GM12878 (cell line): ENCODE measurements around the gene GPER1. TPM values are rescaled to one million over a fixed set of nuclear protein-coding genes. Genes with fewer than 3 reads are reported as not detected.

Source experiments
- ATAC-seq: fragments of 200-7000 bp; cut with Tn5 transposase; 3 replicates; pipeline ENCODE4 v1.9.1; 2020; ENCODE audit warnings: mild to moderate bottlenecking, moderate library complexity
- BruUV-seq: library from RNA; stranded (reverse); fragments of 400-500 nt; replicated peaks from 2 replicates; lab custom pipeline; 2021; lab: Mats Ljungman, UMichigan
- CTCF ChIA-PET: fragments of 300-600 bp; sonication (Branson Sonifier 250); formaldehyde crosslinking; extraction: SDS; loops from one replicate; lab custom pipeline; 2021; ENCODE audit warnings: inconsistent platforms; lab: Yijun Ruan, JAX
- POLR2A ChIA-PET: fragments of 350-600 bp; formaldehyde crosslinking; extraction: SDS; loops from one replicate; lab custom pipeline; 2021; ENCODE audit warnings: inconsistent platforms; lab: Charles Lee
- RAD21 ChIA-PET: fragments of 300-600 bp; sonication (Branson Sonifier 250); formaldehyde crosslinking; loops from one replicate; lab custom pipeline; 2023; ENCODE audit warnings: antibody characterized with exemption; ENCODE audit not compliant: unreplicated experiment; lab: Charles Lee
- SMC1A ChIA-PET: fragments of 300-600 bp; sonication (Branson Sonifier 250); formaldehyde crosslinking; loops from one replicate; lab custom pipeline; 2023; ENCODE audit not compliant: unreplicated experiment, uncharacterized antibody; lab: Charles Lee
- DNase-seq: peaks from one replicate; pipeline ENCODE4 v3.0.0-alpha.2; 2011; ENCODE audit warnings: low read depth, low spot score
- FAIRE-seq: peaks from 3 replicates; lab custom pipeline; 2011; peaks lifted over from hg19 to GRCh38; lab: Jason Lieb, UNC
- H2AFZ ChIP-seq: 2 replicates; pipeline ENCODE4 v1.6.0; 2011; ENCODE audit warnings: low read depth, low read length, control low read depth; ENCODE audit not compliant: control insufficient read depth
- H3K27ac ChIP-seq: 2 replicates; pipeline ENCODE4 v1.5.1; 2011; ENCODE audit warnings: control low read depth; ENCODE audit not compliant: control insufficient read depth, insufficient read depth
- H3K27me3 ChIP-seq, 2 experiments: replicated peaks in 1 of 2; 2 replicates each; pipeline versions ENCODE4 v1.6.0 to v1.6.1; 2011; ENCODE audit warnings: low read length in 1 of 2; ENCODE audit not compliant: control insufficient read depth in 2 of 2, insufficient read depth in 2 of 2
- H3K36me3 ChIP-seq, 2 experiments: 2 replicates each; pipeline ENCODE4 v1.5.1; 2011; ENCODE audit warnings: low read length in 1 of 2; ENCODE audit not compliant: control insufficient read depth in 2 of 2, insufficient read depth in 2 of 2
- H3K4me1 ChIP-seq: 2 replicates; pipeline ENCODE4 v1.6.1; 2011; ENCODE audit warnings: mild to moderate bottlenecking, low read length, moderate library complexity, mixed read lengths; ENCODE audit not compliant: control insufficient read depth, insufficient read depth
- H3K4me2 ChIP-seq: 2 replicates; pipeline ENCODE4 v1.6.0; 2011; ENCODE audit warnings: control low read depth; ENCODE audit not compliant: control insufficient read depth, insufficient read depth
- H3K4me3 ChIP-seq: fragments of 200-600 bp; sonication (generic); 2 replicates; pipeline ENCODE4 v1.5.1; 2016
- H3K79me2 ChIP-seq: 2 replicates; pipeline ENCODE4 v1.6.0; 2011; ENCODE audit warnings: low read length; ENCODE audit not compliant: control insufficient read depth, insufficient read depth
- H3K9ac ChIP-seq: 2 replicates; pipeline ENCODE4 v1.8.0; 2011; ENCODE audit warnings: low read length, control low read depth, mixed read lengths; ENCODE audit not compliant: control insufficient read depth, insufficient read depth
- H3K9me3 ChIP-seq: replicated peaks from 3 replicates; pipeline ENCODE4 v1.5.1; 2011; ENCODE audit warnings: mild to moderate bottlenecking, low read length; ENCODE audit not compliant: control insufficient read depth, insufficient read depth
- H4K20me1 ChIP-seq: 2 replicates; pipeline ENCODE4 v1.6.0; 2011; ENCODE audit not compliant: control insufficient read depth, insufficient read depth
- ATF7 ChIP-seq: fragments of 450-650 bp; IDR thresholded peaks from 2 replicates; pipeline ENCODE4 v1.6.1; 2016; ENCODE audit warnings: low read depth, mild to moderate bottlenecking
- HDAC6 ChIP-seq: fragments of 200-600 bp; sonication (generic); IDR thresholded peaks from one replicate; pipeline ENCODE4 v1.8.0; 2017; ENCODE audit warnings: antibody characterized with exemption; ENCODE audit not compliant: unreplicated experiment
- SMC3 ChIP-seq: IDR thresholded peaks from 2 replicates; pipeline ENCODE4 v1.6.1; 2011; ENCODE audit warnings: low read length, improper control_type of control experiment, borderline replicate concordance
- SP1 ChIP-seq: IDR thresholded peaks from one replicate; pipeline ENCODE4 v1.6.1; 2011; ENCODE audit warnings: low read depth, low read length
- SRF ChIP-seq, 2 experiments: IDR thresholded peaks; 2 replicates each; pipeline ENCODE4 v1.6.1; 2011; ENCODE audit warnings: low read depth in 2 of 2, low read length in 2 of 2, mild to moderate bottlenecking in 1 of 2, moderate library complexity in 1 of 2
- TAF1 ChIP-seq: IDR thresholded peaks from 2 replicates; pipeline ENCODE4 v1.6.1; 2011; ENCODE audit warnings: mild to moderate bottlenecking, low read depth, low read length, borderline replicate concordance
- YY1 ChIP-seq: IDR thresholded peaks from 2 replicates; pipeline ENCODE4 v1.6.1; 2011; ENCODE audit warnings: low read depth, mild to moderate bottlenecking, low read length
- ZNF24 ChIP-seq: fragments of 450-650 bp; IDR thresholded peaks from 2 replicates; pipeline ENCODE4 v1.6.1; 2017; ENCODE audit warnings: antibody characterized with exemption, mild to moderate bottlenecking
- WGBS: methylation state at CpG from one replicate; pipeline ENCODE4 v1.1.6; 2016; ENCODE audit warnings: low lambda C conversion rate; ENCODE audit not compliant: insufficient replicate concordance, insufficient coverage; ENCODE audit errors: missing lambda C conversion rate; 5-methylcytosine and 5-hydroxymethylcytosine counted together
- in situ Hi-C: fragments of 300-500 bp; cut with MboI; formaldehyde crosslinking; loops from 9 replicates; pipeline ENCODE4 v1.14.3; 2018; ENCODE audit warnings: mixed read lengths
- intact Hi-C: fragments of 100-400 bp; cut with micrococcal nuclease; formaldehyde crosslinking; loops from one replicate; pipeline ENCODE4 v1.14.2; 2022; ENCODE audit not compliant: unreplicated experiment
- polyA plus RNA-seq, 11 experiments: library from polyadenylated mRNA; depleted of rRNA in 4 of 11; unstranded in 6 of 11; stranded (reverse) in 5 of 11; fragments of >200 nt; fragmentation: Nextera tagmentation in 4 of 11; fragmentation: Illumina TruSeq in 1 of 11; extraction: Ambion mirVana in 4 of 11; extraction: Trizol in 1 of 11; gene quantifications; 1 replicate in 1 of 11; 2 replicates in 10 of 11; pipeline versions ENCODE4 v1.2.1 to v1.2.3, GENCODE V29; 2011 to 2016; ENCODE audit warnings: inconsistent platforms in 2 of 11, missing spikeins in 2 of 11, low read depth in 1 of 11
- total RNA-seq, 4 experiments: library from RNA; depleted of rRNA in 3 of 4; stranded (reverse); fragments of >200 nt in 3 of 4; fragmentation: Illumina TruSeq in 1 of 4; extraction: Trizol in 1 of 4; gene quantifications; 2 replicates each; pipeline versions ENCODE4 v1.2.1 to v1.2.3, GENCODE V29; 2013 to 2021
- TF ChIP-seq, protein P1 (sequence below): fragments of 450-650 bp; IDR thresholded peaks from 2 replicates; pipeline ENCODE4 v1.6.1; 2017; ENCODE audit warnings: mild to moderate bottlenecking, low read depth, inconsistent platforms; ENCODE audit not compliant: poor library complexity, severe bottlenecking
- TF ChIP-seq, protein P2 (sequence below): fragments of 450-650 bp; IDR thresholded peaks from 2 replicates; pipeline ENCODE4 v1.6.1; 2018; ENCODE audit warnings: borderline replicate concordance, mild to moderate bottlenecking; ENCODE audit not compliant: partially characterized antibody
- TF ChIP-seq, protein P3 (sequence below): IDR thresholded peaks from 2 replicates; pipeline ENCODE4 v1.6.1; 2012; ENCODE audit warnings: low read depth, low read length, improper control_type of control experiment
- TF ChIP-seq, protein P4 (sequence below): fragments of 450-650 bp; IDR thresholded peaks from 2 replicates; pipeline ENCODE4 v1.6.1; 2017; ENCODE audit warnings: mild to moderate bottlenecking, moderate library complexity

Gene GPER1
- total and polyA plus RNA-seq, 10 of the 15 experiments (the other 5 are each of a cell fraction or from before 2014, with no cell fraction given), result 0.03 to 6.5 (median 2.6) TPM

DNA sequence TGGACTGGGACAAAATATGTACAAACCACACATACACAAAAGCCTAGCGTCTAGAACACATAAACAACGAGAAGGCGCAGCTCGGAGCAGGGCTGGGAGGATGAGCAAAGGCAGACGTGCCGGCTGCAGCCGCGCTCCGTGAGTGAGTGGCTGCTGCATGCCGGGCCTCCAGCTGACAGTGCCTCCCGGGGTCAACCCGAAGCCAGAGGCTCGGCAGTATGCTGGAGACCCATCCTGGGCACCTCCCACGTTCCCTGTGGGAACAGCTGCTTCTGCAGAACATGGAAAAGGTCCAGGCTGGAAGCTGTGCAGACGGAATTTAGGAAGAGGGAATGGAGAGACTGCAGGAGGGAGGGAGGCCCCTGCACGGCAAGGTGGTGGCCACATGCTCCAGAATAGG is 47.1 kb upstream of the GPER1 start:
- 78% methylated on average over 16 of the region's 16 CpGs for whole genome bisulfite sequencing
- no peak overlapping the region for H3K4me3 ChIP-seq
- peaks cover 8% of the 10 kb centered on the region for H3K4me1 ChIP-seq
- ATAC-seq (no peak), FAIRE-seq (no peak), DNase-seq (no peak)
- H3K27me3 ChIP-seq, result no peaks in the 10 kb centered on the region
- H3K27ac ChIP-seq, result no peak overlapping the region
- H3K36me3 ChIP-seq, result no peaks in the 10 kb centered on the region; a peak in 1 of 4 replicates
- H3K9me3 ChIP-seq, result no peaks in the 10 kb centered on the region
- H2AFZ ChIP-seq, result no peak overlapping the region
- CTCF ChIA-PET, result interaction anchor here (0.6 to 0.9 kb wide), 2 partner anchors 48 to 418 kb away, joined by 4 read pairs; no protein-coding TSS in a partner anchor
- in situ Hi-C loops (no loop called here), intact Hi-C loops (no loop called here)
- H3K79me2 ChIP-seq, result no peaks in the 10 kb centered on the region; the same call in 1 of the 2 replicates
- RAD21 ChIA-PET, result interaction anchor here (1.2 kb wide), 1 partner anchor 49 kb away, joined by 3 read pairs; no protein-coding TSS in a partner anchor
- H3K9ac ChIP-seq, result no peak overlapping the region
- no peaks in the 10 kb centered on the region for H4K20me1 ChIP-seq
- H3K4me2 ChIP-seq, result no peak overlapping the region
- BruUV-seq, result no TSS peak
- SMC1A ChIA-PET, result no interaction called here
- POLR2A ChIA-PET, result interaction anchor here (4.3 kb wide), 1 partner anchor 14 kb away, joined by 21 read pairs; no protein-coding TSS in a partner anchor
- TF ChIP-seq SRF (IDR thresholded peaks at IDR 0.05; ENCODE audit: low read depth in 2 of 2, low read length in 2 of 2) (no peak), HDAC6 (no peak), ATF7 (no peak), SMC3 (no peak), SP1 (no peak), ZNF24 (no peak), TAF1 (no peak), YY1 (no peak)
- TF ChIP-seq, protein P1, sequence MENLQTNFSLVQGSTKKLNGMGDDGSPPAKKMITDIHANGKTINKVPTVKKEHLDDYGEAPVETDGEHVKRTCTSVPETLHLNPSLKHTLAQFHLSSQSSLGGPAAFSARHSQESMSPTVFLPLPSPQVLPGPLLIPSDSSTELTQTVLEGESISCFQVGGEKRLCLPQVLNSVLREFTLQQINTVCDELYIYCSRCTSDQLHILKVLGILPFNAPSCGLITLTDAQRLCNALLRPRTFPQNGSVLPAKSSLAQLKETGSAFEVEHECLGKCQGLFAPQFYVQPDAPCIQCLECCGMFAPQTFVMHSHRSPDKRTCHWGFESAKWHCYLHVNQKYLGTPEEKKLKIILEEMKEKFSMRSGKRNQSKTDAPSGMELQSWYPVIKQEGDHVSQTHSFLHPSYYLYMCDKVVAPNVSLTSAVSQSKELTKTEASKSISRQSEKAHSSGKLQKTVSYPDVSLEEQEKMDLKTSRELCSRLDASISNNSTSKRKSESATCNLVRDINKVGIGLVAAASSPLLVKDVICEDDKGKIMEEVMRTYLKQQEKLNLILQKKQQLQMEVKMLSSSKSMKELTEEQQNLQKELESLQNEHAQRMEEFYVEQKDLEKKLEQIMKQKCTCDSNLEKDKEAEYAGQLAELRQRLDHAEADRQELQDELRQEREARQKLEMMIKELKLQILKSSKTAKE, result no peak
- TF ChIP-seq, protein P2, sequence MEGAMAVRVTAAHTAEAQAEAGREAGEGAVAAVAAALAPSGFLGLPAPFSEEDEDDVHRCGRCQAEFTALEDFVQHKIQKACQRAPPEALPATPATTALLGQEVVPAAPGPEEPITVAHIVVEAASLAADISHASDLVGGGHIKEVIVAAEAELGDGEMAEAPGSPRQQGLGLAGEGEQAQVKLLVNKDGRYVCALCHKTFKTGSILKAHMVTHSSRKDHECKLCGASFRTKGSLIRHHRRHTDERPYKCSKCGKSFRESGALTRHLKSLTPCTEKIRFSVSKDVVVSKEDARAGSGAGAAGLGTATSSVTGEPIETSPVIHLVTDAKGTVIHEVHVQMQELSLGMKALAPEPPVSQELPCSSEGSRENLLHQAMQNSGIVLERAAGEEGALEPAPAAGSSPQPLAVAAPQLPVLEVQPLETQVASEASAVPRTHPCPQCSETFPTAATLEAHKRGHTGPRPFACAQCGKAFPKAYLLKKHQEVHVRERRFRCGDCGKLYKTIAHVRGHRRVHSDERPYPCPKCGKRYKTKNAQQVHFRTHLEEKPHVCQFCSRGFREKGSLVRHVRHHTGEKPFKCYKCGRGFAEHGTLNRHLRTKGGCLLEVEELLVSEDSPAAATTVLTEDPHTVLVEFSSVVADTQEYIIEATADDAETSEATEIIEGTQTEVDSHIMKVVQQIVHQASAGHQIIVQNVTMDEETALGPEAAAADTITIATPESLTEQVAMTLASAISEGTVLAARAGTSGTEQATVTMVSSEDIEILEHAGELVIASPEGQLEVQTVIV, result no peak
- TF ChIP-seq, protein P3, sequence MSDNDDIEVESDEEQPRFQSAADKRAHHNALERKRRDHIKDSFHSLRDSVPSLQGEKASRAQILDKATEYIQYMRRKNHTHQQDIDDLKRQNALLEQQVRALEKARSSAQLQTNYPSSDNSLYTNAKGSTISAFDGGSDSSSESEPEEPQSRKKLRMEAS, result no peak
- TF ChIP-seq, protein P4, sequence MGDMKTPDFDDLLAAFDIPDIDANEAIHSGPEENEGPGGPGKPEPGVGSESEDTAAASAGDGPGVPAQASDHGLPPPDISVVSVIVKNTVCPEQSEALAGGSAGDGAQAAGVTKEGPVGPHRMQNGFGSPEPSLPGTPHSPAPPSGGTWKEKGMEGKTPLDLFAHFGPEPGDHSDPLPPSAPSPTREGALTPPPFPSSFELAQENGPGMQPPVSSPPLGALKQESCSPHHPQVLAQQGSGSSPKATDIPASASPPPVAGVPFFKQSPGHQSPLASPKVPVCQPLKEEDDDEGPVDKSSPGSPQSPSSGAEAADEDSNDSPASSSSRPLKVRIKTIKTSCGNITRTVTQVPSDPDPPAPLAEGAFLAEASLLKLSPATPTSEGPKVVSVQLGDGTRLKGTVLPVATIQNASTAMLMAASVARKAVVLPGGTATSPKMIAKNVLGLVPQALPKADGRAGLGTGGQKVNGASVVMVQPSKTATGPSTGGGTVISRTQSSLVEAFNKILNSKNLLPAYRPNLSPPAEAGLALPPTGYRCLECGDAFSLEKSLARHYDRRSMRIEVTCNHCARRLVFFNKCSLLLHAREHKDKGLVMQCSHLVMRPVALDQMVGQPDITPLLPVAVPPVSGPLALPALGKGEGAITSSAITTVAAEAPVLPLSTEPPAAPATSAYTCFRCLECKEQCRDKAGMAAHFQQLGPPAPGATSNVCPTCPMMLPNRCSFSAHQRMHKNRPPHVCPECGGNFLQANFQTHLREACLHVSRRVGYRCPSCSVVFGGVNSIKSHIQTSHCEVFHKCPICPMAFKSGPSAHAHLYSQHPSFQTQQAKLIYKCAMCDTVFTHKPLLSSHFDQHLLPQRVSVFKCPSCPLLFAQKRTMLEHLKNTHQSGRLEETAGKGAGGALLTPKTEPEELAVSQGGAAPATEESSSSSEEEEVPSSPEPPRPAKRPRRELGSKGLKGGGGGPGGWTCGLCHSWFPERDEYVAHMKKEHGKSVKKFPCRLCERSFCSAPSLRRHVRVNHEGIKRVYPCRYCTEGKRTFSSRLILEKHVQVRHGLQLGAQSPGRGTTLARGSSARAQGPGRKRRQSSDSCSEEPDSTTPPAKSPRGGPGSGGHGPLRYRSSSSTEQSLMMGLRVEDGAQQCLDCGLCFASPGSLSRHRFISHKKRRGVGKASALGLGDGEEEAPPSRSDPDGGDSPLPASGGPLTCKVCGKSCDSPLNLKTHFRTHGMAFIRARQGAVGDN, result no peak
